Measurements from ENCODE around the gene NOSTRIN. TPM values are rescaled to one million over a fixed set of nuclear protein-coding genes. Genes with fewer than 3 reads are reported as not detected.

NOSTRIN gene
- total RNA-seq, 1 experiment from 2014 or later, result 9.8 TPM

- ChIA-PET POLR2A (no interaction called here), CTCF (no interaction called here)
- H3K9me3 ChIP-seq, result no peaks in the 10 kb centered on the region
- TF ChIP-seq CTCF (IDR thresholded peaks at IDR 0.05; ENCODE audit: insufficient read depth in 1 of 2, low read depth in 1 of 2, low read length in 1 of 2, severe bottlenecking in 1 of 2, unreplicated experiment in 1 of 2), result no peak
- intact Hi-C loops (cut with micrococcal nuclease; ENCODE audit: unreplicated experiment), result no loop called here
- Mint-ChIP-seq H3K36me3 (ENCODE audit: insufficient read depth, unreplicated experiment) (no peaks in the 10 kb centered on the region), H3K27ac (ENCODE audit: unreplicated experiment) (no peak overlapping the region), H3K27me3 (ENCODE audit: insufficient read depth, unreplicated experiment) (no peaks in the 10 kb centered on the region), H3K4me1 (ENCODE audit: low read depth, unreplicated experiment) (peaks cover 7% of the 10 kb centered on the region), H3K4me3 (ENCODE audit: unreplicated experiment) (no peak overlapping the region), H3K9me3 (ENCODE audit: unreplicated experiment) (no peaks in the 10 kb centered on the region)
- BruUV-seq (replicated peaks), result no TSS peak
- no peaks in the 10 kb centered on the region for H3K27me3 ChIP-seq (replicated peaks; ENCODE audit: control insufficient read depth, insufficient read depth, low read length)
- no peaks in the 10 kb centered on the region for H3K4me1 ChIP-seq
- no peak for DNase-seq
- no peaks in the 10 kb centered on the region; the same call in 1 of the 2 replicates for H3K36me3 ChIP-seq (ENCODE audit: control insufficient read depth, insufficient read depth, low read length)
- H3K4me3 ChIP-seq (ENCODE audit: low read depth, low read length), result no peak overlapping the region
Observed at GRCh38 chr2:168819050-168819715, 16.7 kb downstream of the NOSTRIN start.

GRCh38 chr2:168819829-168820489 is 17.5 kb downstream of the NOSTRIN start:
- intact Hi-C loops (cut with micrococcal nuclease; ENCODE audit: unreplicated experiment), result no loop called here
- Mint-ChIP-seq H3K4me1 (ENCODE audit: low read depth, unreplicated experiment) (peaks cover 7% of the 10 kb centered on the region), H3K4me3 (ENCODE audit: unreplicated experiment) (no peak overlapping the region), H3K36me3 (ENCODE audit: insufficient read depth, unreplicated experiment) (no peaks in the 10 kb centered on the region), H3K27ac (ENCODE audit: unreplicated experiment) (no peak overlapping the region), H3K27me3 (ENCODE audit: insufficient read depth, unreplicated experiment) (no peaks in the 10 kb centered on the region), H3K9me3 (ENCODE audit: unreplicated experiment) (no peaks in the 10 kb centered on the region)
- Histone ChIP-seq H3K36me3 (ENCODE audit: control insufficient read depth, insufficient read depth, low read length) (no peaks in the 10 kb centered on the region; the same call in 1 of the 2 replicates), H3K27me3 (replicated peaks; ENCODE audit: control insufficient read depth, insufficient read depth, low read length) (no peaks in the 10 kb centered on the region), H3K4me3 (ENCODE audit: low read depth, low read length) (no peak overlapping the region), H3K9me3 (no peaks in the 10 kb centered on the region), H3K4me1 (no peaks in the 10 kb centered on the region)
- no peak for DNase-seq
- no peak for TF ChIP-seq CTCF (IDR thresholded peaks at IDR 0.05; ENCODE audit: insufficient read depth in 1 of 2, low read depth in 1 of 2, low read length in 1 of 2, severe bottlenecking in 1 of 2, unreplicated experiment in 1 of 2)
- CTCF ChIA-PET, result no interaction called here
- POLR2A ChIA-PET, result no interaction called here
- BruUV-seq (replicated peaks), result no TSS peak

GRCh38 chr2:168821577-168821976 is 19.1 kb downstream of the NOSTRIN start:
- TF ChIP-seq CTCF (IDR thresholded peaks at IDR 0.05; ENCODE audit: insufficient read depth in 1 of 2, low read depth in 1 of 2, low read length in 1 of 2, severe bottlenecking in 1 of 2, unreplicated experiment in 1 of 2), result no peak
- Histone ChIP-seq H3K36me3 (ENCODE audit: control insufficient read depth, insufficient read depth, low read length) (no peaks in the 10 kb centered on the region), H3K4me3 (ENCODE audit: low read depth, low read length) (no peak overlapping the region), H3K27me3 (replicated peaks; ENCODE audit: control insufficient read depth, insufficient read depth, low read length) (no peaks in the 10 kb centered on the region), H3K9me3 (no peaks in the 10 kb centered on the region), H3K4me1 (no peaks in the 10 kb centered on the region)
- Mint-ChIP-seq H3K27ac (ENCODE audit: unreplicated experiment) (no peak overlapping the region), H3K36me3 (ENCODE audit: insufficient read depth, unreplicated experiment) (no peaks in the 10 kb centered on the region), H3K4me3 (ENCODE audit: unreplicated experiment) (no peak overlapping the region), H3K9me3 (ENCODE audit: unreplicated experiment) (no peaks in the 10 kb centered on the region), H3K27me3 (ENCODE audit: insufficient read depth, unreplicated experiment) (no peaks in the 10 kb centered on the region), H3K4me1 (ENCODE audit: low read depth, unreplicated experiment) (peaks cover under 1% of the 10 kb centered on the region)
- CTCF ChIA-PET, result no interaction called here
- no peak for DNase-seq
- BruUV-seq (replicated peaks), result no TSS peak
- intact Hi-C loops (cut with micrococcal nuclease; ENCODE audit: unreplicated experiment), result no loop called here
- POLR2A ChIA-PET, result no interaction called here
